ENCODE results near the gene SAT1. TPM values are rescaled to one million over a fixed set of nuclear protein-coding genes. Genes with fewer than 3 reads are reported as not detected.
A peak's percentile ranks its signal among the peaks of the same experiment; 100 is the strongest.

SAT1 gene
- total RNA-seq, 1 experiment from 2014 or later, result 448 TPM

DNA sequence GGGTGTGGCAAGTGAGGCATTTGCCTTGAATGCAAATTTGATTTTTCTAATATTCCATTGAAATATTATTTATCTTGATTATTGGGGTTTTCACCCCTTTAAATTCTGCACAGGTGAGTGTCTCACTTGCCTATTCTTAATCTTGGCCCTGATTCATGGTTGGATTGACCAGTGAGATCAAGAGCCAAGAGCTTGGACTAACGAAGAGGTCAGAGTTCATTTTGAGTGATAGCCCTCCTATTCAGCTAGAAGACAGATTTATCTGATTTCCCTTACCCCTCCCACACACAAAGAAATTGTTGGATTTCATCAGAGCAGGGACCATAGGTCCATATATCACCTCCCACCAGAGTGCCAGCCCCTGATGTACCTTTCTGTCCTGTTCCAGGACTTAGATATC lies 28.3 kb upstream of the SAT1 start:
- H3K27me3 ChIP-seq (ENCODE audit: low read length), result no peaks in the 10 kb centered on the region
- BruUV-seq (replicated peaks), result no TSS peak
- H3K9ac ChIP-seq (ENCODE audit: low read length), result no peak overlapping the region
- no peak overlapping the region for H3K4me2 ChIP-seq (ENCODE audit: low read length)
- H4K20me1 ChIP-seq (ENCODE audit: low read length), result no peaks in the 10 kb centered on the region
- intact Hi-C loops (cut with micrococcal nuclease), result no loop called here
- H3K4me1 ChIP-seq (ENCODE audit: insufficient read depth, low read length), result peaks cover 24% of the 10 kb centered on the region
- H3K4me3 ChIP-seq (ENCODE audit: low read length), result no peak overlapping the region
- no peak overlapping the region for H2AFZ ChIP-seq (ENCODE audit: low read length)
- CTCF ChIA-PET, result no interaction called here
- no peaks in the 10 kb centered on the region for H3K79me2 ChIP-seq (ENCODE audit: low read length)
- H3F3A ChIP-seq (ENCODE audit: low read length, unreplicated experiment), result no peaks in the 10 kb centered on the region
- ATAC-seq (no peak), DNase-seq (no peak)
- no peak overlapping the region for H3K27ac ChIP-seq (ENCODE audit: low read length)
- no peaks in the 10 kb centered on the region for H3K9me2 ChIP-seq (replicated peaks; ENCODE audit: low read length)
- POLR2A ChIA-PET (ENCODE audit: unreplicated experiment), result no interaction called here
- H3K9me3 ChIP-seq (ENCODE audit: low read length), result no peaks in the 10 kb centered on the region
- TF ChIP-seq EZH2 (IDR thresholded peaks at IDR 0.05; ENCODE audit: low read length, unreplicated experiment), result no peak
- no peak for TF ChIP-seq EZH2phosphoT487 (IDR thresholded peaks at IDR 0.05; ENCODE audit: borderline replicate concordance, low read length)
- TF ChIP-seq, protein P1, sequence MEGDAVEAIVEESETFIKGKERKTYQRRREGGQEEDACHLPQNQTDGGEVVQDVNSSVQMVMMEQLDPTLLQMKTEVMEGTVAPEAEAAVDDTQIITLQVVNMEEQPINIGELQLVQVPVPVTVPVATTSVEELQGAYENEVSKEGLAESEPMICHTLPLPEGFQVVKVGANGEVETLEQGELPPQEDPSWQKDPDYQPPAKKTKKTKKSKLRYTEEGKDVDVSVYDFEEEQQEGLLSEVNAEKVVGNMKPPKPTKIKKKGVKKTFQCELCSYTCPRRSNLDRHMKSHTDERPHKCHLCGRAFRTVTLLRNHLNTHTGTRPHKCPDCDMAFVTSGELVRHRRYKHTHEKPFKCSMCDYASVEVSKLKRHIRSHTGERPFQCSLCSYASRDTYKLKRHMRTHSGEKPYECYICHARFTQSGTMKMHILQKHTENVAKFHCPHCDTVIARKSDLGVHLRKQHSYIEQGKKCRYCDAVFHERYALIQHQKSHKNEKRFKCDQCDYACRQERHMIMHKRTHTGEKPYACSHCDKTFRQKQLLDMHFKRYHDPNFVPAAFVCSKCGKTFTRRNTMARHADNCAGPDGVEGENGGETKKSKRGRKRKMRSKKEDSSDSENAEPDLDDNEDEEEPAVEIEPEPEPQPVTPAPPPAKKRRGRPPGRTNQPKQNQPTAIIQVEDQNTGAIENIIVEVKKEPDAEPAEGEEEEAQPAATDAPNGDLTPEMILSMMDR (conservative IDR thresholded peaks at IDR 0.05; ENCODE audit: low read depth, low read length), result no peak
- H3K36me3 ChIP-seq (ENCODE audit: low read depth, low read length), result no peaks in the 10 kb centered on the region

DNA sequence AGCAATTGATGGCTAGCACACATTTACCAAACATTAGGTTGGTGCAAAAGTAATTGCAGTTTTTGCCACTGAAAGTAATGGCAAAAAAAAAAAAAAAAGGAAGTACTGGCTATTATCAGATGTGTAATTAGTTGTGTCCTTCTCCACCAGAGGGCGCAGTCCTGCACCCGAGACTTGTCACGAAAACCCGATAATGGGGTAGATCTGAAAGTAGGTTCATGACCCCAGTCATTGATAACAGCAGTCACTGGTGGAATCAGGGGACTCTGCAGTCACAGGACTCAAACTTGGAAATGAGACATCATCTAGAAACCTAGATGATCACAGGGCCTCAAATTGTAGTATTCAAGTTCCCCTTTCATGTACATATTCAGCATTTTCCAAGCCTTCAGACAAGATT lies 26.8 kb upstream of the SAT1 start:
- ATAC-seq (no peak), DNase-seq (peak; percentile 55)
- H3K36me3 ChIP-seq (ENCODE audit: low read depth, low read length), result no peaks in the 10 kb centered on the region
- H3F3A ChIP-seq (ENCODE audit: low read length, unreplicated experiment), result no peaks in the 10 kb centered on the region
- H3K9ac ChIP-seq (ENCODE audit: low read length), result no peak overlapping the region
- H2AFZ ChIP-seq (ENCODE audit: low read length), result no peak overlapping the region
- peaks cover 24% of the 10 kb centered on the region for H3K4me1 ChIP-seq (ENCODE audit: insufficient read depth, low read length)
- no TSS peak for BruUV-seq (replicated peaks)
- H4K20me1 ChIP-seq (ENCODE audit: low read length), result no peaks in the 10 kb centered on the region
- no peak overlapping the region for H3K4me2 ChIP-seq (ENCODE audit: low read length)
- H3K4me3 ChIP-seq (ENCODE audit: low read length), result no peak overlapping the region
- H3K79me2 ChIP-seq (ENCODE audit: low read length), result no peaks in the 10 kb centered on the region
- no peak overlapping the region for H3K27ac ChIP-seq (ENCODE audit: low read length)
- TF ChIP-seq, protein P1 (conservative IDR thresholded peaks at IDR 0.05; ENCODE audit: low read depth, low read length), result peak; percentile 75
- TF ChIP-seq EZH2phosphoT487 (IDR thresholded peaks at IDR 0.05; ENCODE audit: borderline replicate concordance, low read length), result no peak
- ChIA-PET POLR2A (ENCODE audit: unreplicated experiment) (no interaction called here), CTCF (interaction anchor here (0.6 kb wide), 1 partner anchor 64 kb away, joined by 5 read pairs; no protein-coding TSS in a partner anchor)
- no peaks in the 10 kb centered on the region for H3K9me2 ChIP-seq (replicated peaks; ENCODE audit: low read length)
- no peaks in the 10 kb centered on the region for H3K27me3 ChIP-seq (ENCODE audit: low read length)
- H3K9me3 ChIP-seq (ENCODE audit: low read length), result no peaks in the 10 kb centered on the region
- intact Hi-C loops (cut with micrococcal nuclease), result loop anchor here (1.0 kb wide), 2 partner anchors 23 to 146 kb away; no protein-coding TSS in a partner anchor

DNA sequence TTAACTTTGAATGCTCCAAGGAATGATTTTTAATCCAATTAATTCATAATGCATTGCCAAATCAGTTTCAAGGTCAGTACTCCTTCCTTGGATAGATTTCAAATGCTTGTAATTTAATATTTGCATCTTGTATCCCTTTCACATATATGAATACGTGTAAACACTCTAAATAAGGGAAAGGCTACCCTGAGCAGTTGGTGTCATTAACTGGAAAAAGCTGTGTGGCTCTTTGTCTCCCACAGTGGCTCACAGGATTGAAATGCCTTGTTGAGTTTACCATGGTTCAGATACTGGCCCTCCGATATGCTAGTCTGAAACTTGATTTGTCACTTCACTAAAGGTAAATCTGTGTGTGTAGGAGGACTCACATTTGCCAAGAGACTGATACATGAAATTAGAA lies 23.2 kb upstream of the SAT1 start:
- ATAC-seq (no peak), DNase-seq (no peak)
- ChIA-PET CTCF (no interaction called here), POLR2A (ENCODE audit: unreplicated experiment) (no interaction called here)
- Histone ChIP-seq H3K4me2 (ENCODE audit: low read length) (no peak overlapping the region), H3K4me1 (ENCODE audit: insufficient read depth, low read length) (peaks cover 1% of the 10 kb centered on the region; the same call in 1 of the 2 replicates), H3K79me2 (ENCODE audit: low read length) (no peaks in the 10 kb centered on the region), H3K27ac (ENCODE audit: low read length) (no peak overlapping the region), H3K9ac (ENCODE audit: low read length) (no peak overlapping the region), H3F3A (ENCODE audit: low read length, unreplicated experiment) (no peaks in the 10 kb centered on the region), H3K27me3 (ENCODE audit: low read length) (no peaks in the 10 kb centered on the region), H3K4me3 (ENCODE audit: low read length) (no peak overlapping the region), H2AFZ (ENCODE audit: low read length) (no peak overlapping the region), H3K9me2 (replicated peaks; ENCODE audit: low read length) (no peaks in the 10 kb centered on the region), H4K20me1 (ENCODE audit: low read length) (no peaks in the 10 kb centered on the region), H3K9me3 (ENCODE audit: low read length) (no peaks in the 10 kb centered on the region), H3K36me3 (ENCODE audit: low read depth, low read length) (no peaks in the 10 kb centered on the region)
- no TSS peak for BruUV-seq (replicated peaks)
- intact Hi-C loops (cut with micrococcal nuclease), result no loop called here
- TF ChIP-seq EZH2 (IDR thresholded peaks at IDR 0.05; ENCODE audit: low read length, unreplicated experiment), result no peak
- TF ChIP-seq EZH2phosphoT487 (IDR thresholded peaks at IDR 0.05; ENCODE audit: borderline replicate concordance, low read length), result no peak
- TF ChIP-seq, protein P1 (conservative IDR thresholded peaks at IDR 0.05; ENCODE audit: low read depth, low read length), result no peak

Data from PC-3 (cell line).